K562 (cell line): ENCODE data around the gene VGLL1. TPM values are rescaled to one million over a fixed set of nuclear protein-coding genes. Genes with fewer than 3 reads are reported as not detected.

Experiments
- ATAC-seq: fragments of 200-7000 bp; cut with Tn5 transposase; 3 replicates; pipeline ENCODE4 v1.9.1; 2020; ENCODE audit warnings: moderate library complexity
- BruUV-seq: library from RNA; stranded (reverse); fragments of 400-500 nt; replicated peaks from 2 replicates; lab custom pipeline; 2021; lab: Mats Ljungman, UMichigan
- CTCF ChIA-PET: fragments of 300-600 bp; formaldehyde crosslinking; extraction: SDS; loops from one replicate; lab custom pipeline; 2021; ENCODE audit warnings: low intra/inter-chr PET ratio; lab: Yijun Ruan, JAX
- POLR2A ChIA-PET: fragments of 300-600, 350-650 bp; sonication (Branson Sonifier 250); formaldehyde crosslinking; extraction: SDS; loops from one replicate; lab custom pipeline; 2021; ENCODE audit warnings: antibody characterized with exemption, inconsistent platforms; lab: Yijun Ruan, JAX
- DNase-seq, 4 experiments: peaks; one replicate each; pipeline versions ENCODE4 v3.0.0 to v3.0.0-alpha.2; 2011 to 2018; ENCODE audit warnings: low spot score in 3 of 4, mixed read lengths in 3 of 4; ENCODE audit errors: extremely low read depth in 1 of 4
- FAIRE-seq: peaks from 2 replicates; lab custom pipeline; 2011; peaks lifted over from hg19 to GRCh38; lab: Jason Lieb, UNC
- H2AFZ ChIP-seq: 2 replicates; pipeline ENCODE4 v1.6.0; 2011; ENCODE audit warnings: low read depth, low read length, control low read depth, inconsistent platforms
- H3K27ac ChIP-seq: fragments of 200-600 bp; 3 replicates; pipeline ENCODE4 v1.8.0; 2011; ENCODE audit warnings: low read depth, mild to moderate bottlenecking, control low read depth, inconsistent platforms, low read length, moderate library complexity, mixed read lengths; ENCODE audit errors: extremely low read depth
- H3K27me3 ChIP-seq, 2 experiments: fragments of 300-600 bp in 1 of 2; 2 replicates in 1 of 2; 3 replicates in 1 of 2; pipeline versions ENCODE4 v1.6.0 to v1.8.0; 2011; ENCODE audit warnings: inconsistent platforms in 2 of 2, low read length in 2 of 2, mild to moderate bottlenecking in 1 of 2, mixed read lengths in 1 of 2, moderate library complexity in 1 of 2; ENCODE audit not compliant: control insufficient read depth in 2 of 2, insufficient read depth in 2 of 2
- H3K36me3 ChIP-seq: fragments of 300-600 bp; 3 replicates; pipeline ENCODE4 v1.8.0; 2011; ENCODE audit warnings: mild to moderate bottlenecking, low read length, inconsistent platforms; ENCODE audit not compliant: control insufficient read depth, insufficient read depth
- H3K4me1 ChIP-seq, 2 experiments: fragments of 200-600 bp in 1 of 2; replicated peaks in 1 of 2; 2 replicates in 1 of 2; 3 replicates in 1 of 2; pipeline versions ENCODE4 v1.5.1 to v1.8.0; 2011; ENCODE audit warnings: inconsistent platforms in 2 of 2, low read length in 2 of 2, mild to moderate bottlenecking in 1 of 2, mixed read lengths in 1 of 2, moderate library complexity in 1 of 2; ENCODE audit not compliant: control insufficient read depth in 2 of 2, insufficient read depth in 2 of 2
- H3K4me2 ChIP-seq: 2 replicates; pipeline ENCODE4 v1.6.1; 2011; ENCODE audit warnings: low read length, control low read depth, inconsistent platforms, mixed read lengths; ENCODE audit not compliant: insufficient read depth
- H3K4me3 ChIP-seq: fragments of 200-600 bp; sonication (generic), shearing (Covaris generic); 2 replicates; pipeline ENCODE4 v1.5.1; 2016; ENCODE audit warnings: control low read depth, inconsistent platforms
- H3K79me2 ChIP-seq: fragments of 200-600 bp; 3 replicates; pipeline ENCODE4 v1.8.0; 2011; ENCODE audit warnings: low read length, inconsistent platforms; ENCODE audit not compliant: control insufficient read depth, insufficient read depth
- H3K9ac ChIP-seq, 2 experiments: 2 replicates each; pipeline versions ENCODE4 v1.6.0 to v1.6.1; 2011; ENCODE audit warnings: low read depth in 2 of 2, low read length in 2 of 2, control low read depth in 1 of 2, inconsistent platforms in 1 of 2, mild to moderate bottlenecking in 1 of 2, mixed read lengths in 1 of 2; ENCODE audit not compliant: insufficient read depth in 1 of 2
- H3K9me1 ChIP-seq: one replicate; pipeline ENCODE4 v1.6.0; 2011; ENCODE audit warnings: inconsistent platforms, mild to moderate bottlenecking, low read length, moderate library complexity; ENCODE audit not compliant: control insufficient read depth, insufficient read depth
- H3K9me3 ChIP-seq: replicated peaks from 2 replicates; pipeline ENCODE4 v1.5.1; 2011; ENCODE audit warnings: low read depth, low read length, inconsistent platforms; ENCODE audit not compliant: control insufficient read depth, insufficient read depth
- H4K20me1 ChIP-seq: replicated peaks from 2 replicates; pipeline ENCODE4 v1.6.1; 2011; ENCODE audit warnings: low read length, inconsistent platforms, mixed read lengths; ENCODE audit not compliant: control insufficient read depth, insufficient read depth
- E2F8 ChIP-seq: fragments of 450-650 bp; IDR thresholded peaks from 2 replicates; pipeline ENCODE4 v1.7.1; 2018; ENCODE audit warnings: mild to moderate bottlenecking, low read depth; ENCODE audit not compliant: partially characterized antibody
- ELF4 ChIP-seq: fragments of 450-650 bp; formaldehyde crosslinking; IDR thresholded peaks from 2 replicates; pipeline ENCODE4 v1.4.0; 2022; ENCODE audit warnings: missing genetic modification characterization
- ESRRB ChIP-seq: fragments of 250-450 bp; sonication (Bioruptor Pico); IDR thresholded peaks from 2 replicates; pipeline ENCODE4 v1.5.0; 2020; ENCODE audit warnings: mild to moderate bottlenecking, moderate library complexity, borderline replicate concordance
- GTF2F1 ChIP-seq: IDR thresholded peaks from 2 replicates; pipeline ENCODE4 v1.6.1; 2011; ENCODE audit warnings: low read depth, low read length, improper control_type of control experiment
- ID3 ChIP-seq, 2 experiments: fragments of 250-450 bp in 1 of 2; fragments of 450-650 bp in 1 of 2; sonication (Bioruptor Pico) in 1 of 2; IDR thresholded peaks; 2 replicates each; pipeline versions ENCODE4 v1.6.1 to v1.8.0; 2016 to 2021; ENCODE audit warnings: mild to moderate bottlenecking in 2 of 2, moderate library complexity in 2 of 2, missing compliant biosample characterization in 1 of 2, missing genetic modification characterization in 1 of 2
- IFI16 ChIP-seq: fragments of 250-450 bp; sonication (Bioruptor Pico); IDR thresholded peaks from 2 replicates; pipeline ENCODE4 v2.1.2; 2022; ENCODE audit warnings: mild to moderate bottlenecking, inconsistent platforms
- MYNN ChIP-seq, 2 experiments: sonication (generic); formaldehyde crosslinking in 1 of 2; IDR thresholded peaks; 2 replicates each; pipeline versions ENCODE4 v1.5.0 to v1.6.1; 2016 to 2020; ENCODE audit warnings: antibody characterized with exemption in 1 of 2, missing genetic modification reagents in 1 of 2
- RFX5 ChIP-seq: IDR thresholded peaks from 2 replicates; pipeline ENCODE4 v1.6.1; 2011; ENCODE audit warnings: low read depth, mild to moderate bottlenecking, improper control_type of control experiment, low read length
- SIN3A ChIP-seq, 2 experiments: fragments of 150-350 bp in 1 of 2; IDR thresholded peaks; 2 replicates each; pipeline ENCODE4 v1.6.1; 2011 to 2016; ENCODE audit warnings: borderline replicate concordance in 2 of 2, low read depth in 2 of 2, low read length in 2 of 2, mild to moderate bottlenecking in 2 of 2, moderate library complexity in 2 of 2; ENCODE audit not compliant: control insufficient read depth in 1 of 2
- SMAD1 ChIP-seq: fragments of 150-350 bp; IDR thresholded peaks from 2 replicates; pipeline ENCODE4 v1.6.1; 2014; ENCODE audit warnings: low read length, low read depth; ENCODE audit not compliant: partially characterized antibody
- SRSF7 ChIP-seq: fragments of 200-400 bp; formaldehyde crosslinking; optimal IDR thresholded peaks from 2 replicates; pipeline ENCODE3; 2017; ENCODE audit warnings: mild to moderate bottlenecking, low read depth, low read length
- ZBTB1 ChIP-seq: sonication (generic); formaldehyde crosslinking; IDR thresholded peaks from 2 replicates; pipeline ENCODE4 v1.8.1; 2023; ENCODE audit warnings: missing genetic modification reagents, low read depth, mild to moderate bottlenecking, borderline replicate concordance
- ZFX ChIP-seq: sonication (generic); formaldehyde crosslinking; IDR thresholded peaks from 2 replicates; pipeline ENCODE4 v1.8.0; 2022; ENCODE audit warnings: mild to moderate bottlenecking, missing genetic modification reagents, moderate library complexity
- ZNF143 ChIP-seq: sonication (generic); formaldehyde crosslinking; IDR thresholded peaks from 2 replicates; pipeline ENCODE4 v1.9.0; 2022; ENCODE audit warnings: mild to moderate bottlenecking, missing genetic modification reagents
- ZNF347 ChIP-seq: fragments of 450-650 bp; formaldehyde crosslinking; IDR thresholded peaks from 2 replicates; pipeline ENCODE4 v1.4.0; 2020; ENCODE audit warnings: low read depth, mild to moderate bottlenecking, moderate library complexity
- ZNF41 ChIP-seq: fragments of 250-450 bp; sonication (Bioruptor Pico); conservative IDR thresholded peaks from 2 replicates; pipeline ENCODE4 v1.4.0; 2020; ENCODE audit warnings: mild to moderate bottlenecking
- ZNF764 ChIP-seq: fragments of 250-450 bp; sonication (Bioruptor Pico); IDR thresholded peaks from 2 replicates; pipeline ENCODE4 v1.4.0; 2020; ENCODE audit warnings: low read depth, mild to moderate bottlenecking, moderate library complexity
- in situ Hi-C: fragments of 300-500 bp; cut with MboI; formaldehyde crosslinking; loops from 4 replicates; pipeline ENCODE4 v1.15.0; 2018; ENCODE audit warnings: inconsistent platforms, mixed read lengths
- intact Hi-C: fragments of 100-400 bp; cut with micrococcal nuclease; formaldehyde crosslinking; loops from 2 replicates; pipeline ENCODE4 v1.14.2; 2022
- polyA plus RNA-seq, 8 experiments: library from polyadenylated mRNA; depleted of rRNA in 4 of 8; stranded (reverse) in 5 of 8; unstranded in 3 of 8; fragments of >200 nt; fragmentation: Nextera tagmentation in 2 of 8; fragmentation: Illumina TruSeq in 1 of 8; extraction: Ambion mirVana in 2 of 8; extraction: Trizol in 1 of 8; gene quantifications; 2 replicates each; pipeline versions ENCODE4 v1.2.1 to v1.2.3, GENCODE V29; 2011 to 2014; ENCODE audit warnings: inconsistent platforms in 1 of 8, missing spikeins in 1 of 8
- total RNA-seq, 7 experiments: library from RNA; depleted of rRNA in 6 of 7; stranded (reverse); fragments of >200 nt in 6 of 7; fragmentation: Illumina TruSeq in 2 of 7; extraction: Trizol in 2 of 7; gene quantifications; 2 replicates each; pipeline versions ENCODE4 v1.2.1 to v1.2.3, GENCODE V29; 2011 to 2021; ENCODE audit warnings: low replicate concordance in 1 of 7

VGLL1 gene
- total and polyA plus RNA-seq, 9 of the 15 experiments (the other 6 are each of a cell fraction or from before 2014, with no cell fraction given), result not detected

- no peak overlapping the region for H3K4me3 ChIP-seq
- H3K9me3 ChIP-seq, result no peaks in the 10 kb centered on the region
- no peak overlapping the region for H3K4me2 ChIP-seq
- peaks cover 0 to 4% of the 10 kb centered on the region in 2 experiments; a peak in 4 of 5 replicates for H3K27me3 ChIP-seq
- H3K9me1 ChIP-seq, result no peaks in the 10 kb centered on the region
- DNase-seq, result no peak
- POLR2A ChIA-PET, result no interaction called here
- peaks cover 0 to 2% of the 10 kb centered on the region in 2 experiments; a peak in 1 of 5 replicates for H3K4me1 ChIP-seq
- H3K27ac ChIP-seq, result no peak overlapping the region
- no peak overlapping the region for H3K9ac ChIP-seq
- CTCF ChIA-PET, result no interaction called here
- intact Hi-C loops, result no loop called here
- TF ChIP-seq ID3 (CRISPR knock-in tag; IDR thresholded peaks at IDR 0.05) (no peak), ID3 (tag; IDR thresholded peaks at IDR 0.05) (no peak), ZFX (no peak), ZBTB1 (CRISPR knock-in tag) (no peak), ZNF347 (CRISPR knock-in tag) (no peak), E2F8 (no peak), ZNF41 (no peak), ZNF764 (CRISPR knock-in tag) (no peak), RFX5 (no peak), ELF4 (CRISPR knock-in tag) (no peak), SMAD1 (no peak), SRSF7 (no peak), MYNN (IDR thresholded peaks at IDR 0.05) (no peak), MYNN (CRISPR knock-in tag; IDR thresholded peaks at IDR 0.05) (no peak), SIN3A (IDR thresholded peaks at IDR 0.05; ENCODE audit: borderline replicate concordance in 2 of 2, control insufficient read depth in 1 of 2, low read depth in 2 of 2, low read length in 2 of 2) (no peak), IFI16 (CRISPR knock-in tag) (no peak), ESRRB (CRISPR knock-in tag) (no peak), GTF2F1 (no peak), ZNF143 (CRISPR knock-in tag) (no peak)
- TF ChIP-seq, all 486 proteins: peak for 0
- BruUV-seq, result no TSS peak
- in situ Hi-C loops, result no loop called here
- Histone ChIP-seq H3K36me3 (no peaks in the 10 kb centered on the region), H2AFZ (no peak overlapping the region), H4K20me1 (no peaks in the 10 kb centered on the region), H3K79me2 (no peaks in the 10 kb centered on the region)
- ATAC-seq (no peak), FAIRE-seq (no peak)
These were observed 8.2 kb upstream of the VGLL1 start for GRCh38 chrX:136523770-136524169.
